Measurements from ENCODE around the gene SMIM28.

The SMIM28 gene

DNA sequence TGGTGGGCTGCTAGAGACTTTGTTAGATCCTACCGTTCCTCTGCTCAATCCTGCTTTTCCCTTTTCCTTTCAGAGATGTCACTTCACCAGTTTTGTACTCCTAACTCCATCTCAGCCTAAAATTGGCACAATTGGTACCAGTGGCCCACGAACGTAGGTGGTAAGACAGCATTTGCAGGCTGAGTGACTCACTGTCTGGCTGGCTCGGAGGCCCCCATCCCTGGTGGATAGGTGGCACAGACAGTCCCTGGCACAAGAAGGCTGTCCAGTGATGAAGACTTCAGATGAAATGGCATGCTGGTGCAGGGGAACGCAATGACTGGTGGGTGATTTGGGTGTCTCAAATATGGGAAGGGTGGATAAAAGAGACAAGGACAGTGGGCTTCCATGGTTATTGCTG, 37.4 kb downstream of the SMIM28 start:
- H3K4me3 ChIP-seq (ENCODE audit: low read depth, low read length): no peak overlapping the region
- TF ChIP-seq, protein P1, sequence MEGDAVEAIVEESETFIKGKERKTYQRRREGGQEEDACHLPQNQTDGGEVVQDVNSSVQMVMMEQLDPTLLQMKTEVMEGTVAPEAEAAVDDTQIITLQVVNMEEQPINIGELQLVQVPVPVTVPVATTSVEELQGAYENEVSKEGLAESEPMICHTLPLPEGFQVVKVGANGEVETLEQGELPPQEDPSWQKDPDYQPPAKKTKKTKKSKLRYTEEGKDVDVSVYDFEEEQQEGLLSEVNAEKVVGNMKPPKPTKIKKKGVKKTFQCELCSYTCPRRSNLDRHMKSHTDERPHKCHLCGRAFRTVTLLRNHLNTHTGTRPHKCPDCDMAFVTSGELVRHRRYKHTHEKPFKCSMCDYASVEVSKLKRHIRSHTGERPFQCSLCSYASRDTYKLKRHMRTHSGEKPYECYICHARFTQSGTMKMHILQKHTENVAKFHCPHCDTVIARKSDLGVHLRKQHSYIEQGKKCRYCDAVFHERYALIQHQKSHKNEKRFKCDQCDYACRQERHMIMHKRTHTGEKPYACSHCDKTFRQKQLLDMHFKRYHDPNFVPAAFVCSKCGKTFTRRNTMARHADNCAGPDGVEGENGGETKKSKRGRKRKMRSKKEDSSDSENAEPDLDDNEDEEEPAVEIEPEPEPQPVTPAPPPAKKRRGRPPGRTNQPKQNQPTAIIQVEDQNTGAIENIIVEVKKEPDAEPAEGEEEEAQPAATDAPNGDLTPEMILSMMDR (conservative IDR thresholded peaks at IDR 0.05; ENCODE audit: low read depth, low read length): no peak
- no peak for DNase-seq (ENCODE audit: low read depth)

GRCh38 chr6:138416206-138416605, 38.5 kb downstream of the SMIM28 start:
- DNase-seq (ENCODE audit: low read depth): no peak
- no peak overlapping the region for H3K4me3 ChIP-seq (ENCODE audit: low read depth, low read length)
- TF ChIP-seq, protein P1 (conservative IDR thresholded peaks at IDR 0.05; ENCODE audit: low read depth, low read length): no peak

GRCh38 chr6:138417493-138418117, 39.9 kb downstream of the SMIM28 start:
- TF ChIP-seq, protein P1 (conservative IDR thresholded peaks at IDR 0.05; ENCODE audit: low read depth, low read length): no peak
- DNase-seq (ENCODE audit: low read depth): no peak
- H3K4me3 ChIP-seq (ENCODE audit: low read depth, low read length): no peak overlapping the region

DNA sequence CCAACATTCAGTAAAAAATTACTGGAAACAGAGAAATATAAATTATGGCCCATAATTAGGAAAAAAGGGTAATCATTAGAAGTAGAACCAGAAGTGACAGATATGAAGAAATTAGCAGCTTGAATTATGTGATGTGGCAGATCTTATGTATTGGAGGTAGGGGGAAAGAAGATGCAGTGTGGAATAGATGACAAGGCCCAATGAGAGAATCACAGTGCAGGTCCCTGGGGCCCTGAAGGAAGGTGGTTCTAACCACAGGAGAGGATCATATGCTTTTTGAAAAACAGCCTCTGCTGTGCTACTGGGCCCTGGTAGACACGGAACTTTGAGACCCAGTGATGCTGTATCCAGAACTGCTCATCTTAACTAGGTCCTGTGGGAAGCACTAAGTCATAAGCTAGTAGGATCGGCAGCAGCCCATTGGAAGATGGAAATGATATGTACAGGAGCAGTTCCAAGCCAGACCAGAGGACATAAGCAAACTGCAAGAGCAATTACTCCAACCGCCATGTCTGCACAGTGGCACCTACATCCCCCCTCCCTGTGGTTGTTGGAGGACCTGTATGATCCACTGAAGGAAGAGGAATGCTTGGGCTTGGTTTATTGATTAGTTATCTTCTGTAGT, 40.5 kb downstream of the SMIM28 start:
- DNase-seq (ENCODE audit: low read depth): no peak

GRCh38 chr6:138419766-138420165, 42.1 kb downstream of the SMIM28 start:
- DNase-seq (ENCODE audit: low read depth): no peak
- no peak overlapping the region for H3K4me3 ChIP-seq (ENCODE audit: low read depth, low read length)
- TF ChIP-seq, protein P1 (conservative IDR thresholded peaks at IDR 0.05; ENCODE audit: low read depth, low read length): no peak

More for the DNA sequence above, 40.5 kb downstream of the SMIM28 start:
- no peak overlapping the region for H3K4me3 ChIP-seq (ENCODE audit: low read depth, low read length)
- TF ChIP-seq, protein P1 (conservative IDR thresholded peaks at IDR 0.05; ENCODE audit: low read depth, low read length): no peak

- DNase-seq (ENCODE audit: low read depth): no peak
- TF ChIP-seq, protein P1 (conservative IDR thresholded peaks at IDR 0.05; ENCODE audit: low read depth, low read length): no peak
- H3K4me3 ChIP-seq (ENCODE audit: low read depth, low read length): no peak overlapping the region
Measured at GRCh38 chr6:138420356-138420755, 42.7 kb downstream of the SMIM28 start.

DNA sequence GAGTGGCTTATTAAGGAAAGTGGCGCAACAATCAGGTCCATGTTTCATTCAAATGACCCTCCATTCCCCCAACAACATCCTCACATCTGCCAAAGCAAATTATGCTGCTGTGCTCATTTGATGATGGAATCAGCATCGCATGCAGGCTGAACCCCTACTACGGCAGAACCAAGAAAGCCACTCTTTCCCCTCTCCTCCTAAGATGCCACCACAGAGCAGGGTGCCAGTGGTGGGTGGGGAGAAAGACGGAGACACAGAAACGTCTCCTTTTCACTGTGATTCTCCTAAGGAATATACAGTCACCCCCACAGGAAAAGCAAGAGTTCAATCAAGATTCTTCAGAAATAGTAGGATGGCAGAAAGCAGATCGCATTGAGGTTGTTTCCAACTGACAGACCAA, 43.4 kb downstream of the SMIM28 start:
- DNase-seq (ENCODE audit: low read depth): no peak
- no peak overlapping the region for H3K4me3 ChIP-seq (ENCODE audit: low read depth, low read length)
- TF ChIP-seq, protein P1 (conservative IDR thresholded peaks at IDR 0.05; ENCODE audit: low read depth, low read length): no peak
